ENCODE results near the gene EPHB2.

The EPHB2 gene

GRCh38 chr1:22781483-22781882 is 70.8 kb downstream of the EPHB2 start:
- DNase-seq, result no peak

GRCh38 chr1:22782406-22782805 is 71.8 kb downstream of the EPHB2 start:
- no peak for DNase-seq

- DNase-seq, result no peak
Observed at GRCh38 chr1:22784317-22784716, 73.7 kb downstream of the EPHB2 start.

- DNase-seq, result no peak
Observed at GRCh38 chr1:22784737-22785136, 74.1 kb downstream of the EPHB2 start.

- DNase-seq, result no peak
Observed at GRCh38 chr1:22786101-22786500, 75.5 kb downstream of the EPHB2 start.

- DNase-seq, result no peak
Observed at GRCh38 chr1:22786719-22787489, 76.3 kb downstream of the EPHB2 start.

GRCh38 chr1:22787636-22788035 is 77.0 kb downstream of the EPHB2 start:
- DNase-seq, result no peak

- no peak for DNase-seq
Observed at GRCh38 chr1:22788254-22788661, 77.6 kb downstream of the EPHB2 start.

- no peak for DNase-seq
Observed at GRCh38 chr1:22789356-22789994, 78.8 kb downstream of the EPHB2 start.

- DNase-seq, result no peak
Observed at GRCh38 chr1:22790232-22791008, 79.8 kb downstream of the EPHB2 start.

- no peak for DNase-seq
Observed at GRCh38 chr1:22791831-22792347, 81.2 kb downstream of the EPHB2 start.

- no peak for DNase-seq
Observed at GRCh38 chr1:22792396-22793160, 81.9 kb downstream of the EPHB2 start.

GRCh38 chr1:22793647-22794046 is 83.0 kb downstream of the EPHB2 start:
- DNase-seq, result no peak

GRCh38 chr1:22794647-22795365 is 84.2 kb downstream of the EPHB2 start:
- peak; percentile 20 for DNase-seq

- DNase-seq, result no peak
Observed at GRCh38 chr1:22795366-22795714, 84.7 kb downstream of the EPHB2 start.

GRCh38 chr1:22796642-22797041 is 86.0 kb downstream of the EPHB2 start:
- no peak for DNase-seq

- DNase-seq, result no peak
Observed at GRCh38 chr1:22798083-22798482, 87.4 kb downstream of the EPHB2 start.

- DNase-seq, result no peak
Observed at GRCh38 chr1:22799971-22800370, 89.3 kb downstream of the EPHB2 start.

- no peak for DNase-seq
Observed at GRCh38 chr1:22800629-22801028, 90.0 kb downstream of the EPHB2 start.

GRCh38 chr1:22801347-22801746 is 90.7 kb downstream of the EPHB2 start:
- no peak for DNase-seq

GRCh38 chr1:22801761-22802160 is 91.1 kb downstream of the EPHB2 start:
- no peak for DNase-seq

- no peak for DNase-seq
Observed at GRCh38 chr1:22803833-22804232, 93.2 kb downstream of the EPHB2 start.

All from fibroblast of skin of scalp (primary cell).